A673 (cell line): ENCODE results near the gene FGD4. TPM values are rescaled to one million over a fixed set of nuclear protein-coding genes. Genes with fewer than 3 reads are reported as not detected.

Source experiments
- BruUV-seq: library from RNA; stranded (reverse); fragments of 400-500 nt; replicated peaks from 2 replicates; lab custom pipeline; 2021; lab: Mats Ljungman, UMichigan
- CTCF ChIA-PET: fragments of 300-600 bp; sonication (Branson Sonifier 250); formaldehyde crosslinking; loops from one replicate; lab custom pipeline; 2022; ENCODE audit warnings: antibody characterized with exemption; lab: Charles Lee
- POLR2A ChIA-PET: fragments of 300-600 bp; sonication (Branson Sonifier 250); formaldehyde crosslinking; loops from one replicate; lab custom pipeline; 2022; ENCODE audit warnings: antibody characterized with exemption; ENCODE audit not compliant: low non-redundant PET; lab: Charles Lee
- DNase-seq: peaks from one replicate; pipeline ENCODE4 v3.0.0-alpha.2; 2015; ENCODE audit warnings: low spot score
- H3K27ac ChIP-seq: fragments of 200-600 bp; sonication (generic); 2 replicates; pipeline ENCODE4 v1.5.1; 2016; ENCODE audit warnings: mixed run types, low read depth, mild to moderate bottlenecking, mixed read lengths, antibody characterized with exemption, low read length; ENCODE audit not compliant: poor library complexity, severe bottlenecking
- H3K27me3 ChIP-seq: fragments of 200-600 bp; sonication (generic); replicated peaks from 2 replicates; pipeline ENCODE4 v1.6.1; 2017; ENCODE audit warnings: mixed run types, low read depth, mild to moderate bottlenecking, mixed read lengths, antibody characterized with exemption, low read length; ENCODE audit not compliant: insufficient read depth, poor library complexity
- H3K36me3 ChIP-seq: fragments of 200-600 bp; sonication (generic); 2 replicates; pipeline ENCODE4 v1.6.1; 2016; ENCODE audit warnings: mixed run types, mild to moderate bottlenecking, mixed read lengths, antibody characterized with exemption, low read length; ENCODE audit not compliant: insufficient read depth, poor library complexity, severe bottlenecking
- H3K4me1 ChIP-seq: fragments of 200-600 bp; sonication (generic); 2 replicates; pipeline ENCODE4 v1.6.1; 2017; ENCODE audit warnings: mixed run types, mild to moderate bottlenecking, mixed read lengths, antibody characterized with exemption, low read length; ENCODE audit not compliant: insufficient read depth, poor library complexity, severe bottlenecking
- H3K4me3 ChIP-seq: fragments of 200-600 bp; sonication (generic); 2 replicates; pipeline ENCODE4 v1.5.1; 2016; ENCODE audit warnings: low read depth, mixed run types, mild to moderate bottlenecking, mixed read lengths, low read length; ENCODE audit not compliant: poor library complexity, severe bottlenecking
- H3K9me3 ChIP-seq: fragments of 200-600 bp; sonication (generic); 2 replicates; pipeline ENCODE4 v1.6.1; 2016; ENCODE audit warnings: mixed run types, low read depth, mild to moderate bottlenecking, mixed read lengths, antibody characterized with exemption, low read length; ENCODE audit not compliant: poor library complexity, severe bottlenecking
- EZH2 ChIP-seq: fragments of 200-600 bp; sonication (generic); IDR thresholded peaks from 2 replicates; pipeline ENCODE4 v1.6.1; 2017; ENCODE audit warnings: borderline replicate concordance, low read depth, mild to moderate bottlenecking, mixed read lengths, antibody characterized with exemption, low read length; ENCODE audit not compliant: poor library complexity, severe bottlenecking
- intact Hi-C: fragments of 100-400 bp; cut with micrococcal nuclease; formaldehyde crosslinking; loops from one replicate; pipeline ENCODE4 v1.10.0; 2022; ENCODE audit not compliant: unreplicated experiment
- total RNA-seq: library from RNA; stranded (reverse); gene quantifications from 2 replicates; pipeline ENCODE4 v1.2.3, GENCODE V29; 2021
- TF ChIP-seq, protein P1 (sequence below): fragments of 300-800, 200-600 bp; sonication (generic); conservative IDR thresholded peaks from 2 replicates; pipeline ENCODE4 v1.5.1; 2017; ENCODE audit warnings: low read depth, mild to moderate bottlenecking, antibody characterized with exemption, low read length, moderate library complexity, mixed read lengths

Gene FGD4
- total RNA-seq, 1 experiment from 2014 or later = 21.5 TPM

DNA sequence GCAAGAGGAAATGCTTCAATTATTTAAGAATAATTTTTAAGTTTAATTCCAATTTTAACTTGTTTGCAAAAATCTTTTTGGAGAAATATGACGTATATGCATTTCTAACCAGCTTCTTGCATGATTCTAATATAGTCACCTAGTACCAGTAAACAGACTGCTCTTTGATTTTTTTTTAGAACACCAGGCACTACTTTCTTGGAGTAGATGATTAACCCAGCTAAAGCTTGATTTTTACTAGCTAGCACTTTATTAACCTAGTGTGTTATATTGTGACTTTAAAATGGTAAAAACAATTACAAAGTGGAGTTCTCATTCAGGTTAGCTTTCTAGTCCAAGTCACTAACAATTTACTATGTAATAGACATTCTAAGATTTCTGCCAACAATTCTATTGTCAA lies 32.6 kb upstream of the FGD4 start:
- TF ChIP-seq, protein P1, sequence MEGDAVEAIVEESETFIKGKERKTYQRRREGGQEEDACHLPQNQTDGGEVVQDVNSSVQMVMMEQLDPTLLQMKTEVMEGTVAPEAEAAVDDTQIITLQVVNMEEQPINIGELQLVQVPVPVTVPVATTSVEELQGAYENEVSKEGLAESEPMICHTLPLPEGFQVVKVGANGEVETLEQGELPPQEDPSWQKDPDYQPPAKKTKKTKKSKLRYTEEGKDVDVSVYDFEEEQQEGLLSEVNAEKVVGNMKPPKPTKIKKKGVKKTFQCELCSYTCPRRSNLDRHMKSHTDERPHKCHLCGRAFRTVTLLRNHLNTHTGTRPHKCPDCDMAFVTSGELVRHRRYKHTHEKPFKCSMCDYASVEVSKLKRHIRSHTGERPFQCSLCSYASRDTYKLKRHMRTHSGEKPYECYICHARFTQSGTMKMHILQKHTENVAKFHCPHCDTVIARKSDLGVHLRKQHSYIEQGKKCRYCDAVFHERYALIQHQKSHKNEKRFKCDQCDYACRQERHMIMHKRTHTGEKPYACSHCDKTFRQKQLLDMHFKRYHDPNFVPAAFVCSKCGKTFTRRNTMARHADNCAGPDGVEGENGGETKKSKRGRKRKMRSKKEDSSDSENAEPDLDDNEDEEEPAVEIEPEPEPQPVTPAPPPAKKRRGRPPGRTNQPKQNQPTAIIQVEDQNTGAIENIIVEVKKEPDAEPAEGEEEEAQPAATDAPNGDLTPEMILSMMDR = no peak
- TF ChIP-seq EZH2 = no peak
- CTCF ChIA-PET = interaction anchor here (0.5 kb wide), 1 partner anchor 301 kb away, joined by 4 read pairs; no protein-coding TSS in a partner anchor
- Histone ChIP-seq H3K27ac (no peak overlapping the region), H3K36me3 (no peaks in the 10 kb centered on the region), H3K27me3 (no peaks in the 10 kb centered on the region), H3K4me1 (peaks cover 7% of the 10 kb centered on the region), H3K4me3 (no peak overlapping the region), H3K9me3 (no peaks in the 10 kb centered on the region)
- POLR2A ChIA-PET = no interaction called here
- intact Hi-C loops = loop anchor here (5.0 kb wide), 2 partner anchors 291 to 376 kb away; no protein-coding TSS in a partner anchor
- DNase-seq = no peak
- no TSS peak for BruUV-seq

- ChIA-PET POLR2A (no interaction called here), CTCF (no interaction called here)
- no peak for DNase-seq
- no peak overlapping the region for H3K4me3 ChIP-seq
- peaks cover 6% of the 10 kb centered on the region for H3K4me1 ChIP-seq
- intact Hi-C loops = loop anchor here (5.0 kb wide), 2 partner anchors 290 to 375 kb away; no protein-coding TSS in a partner anchor
- no peak overlapping the region for H3K27ac ChIP-seq
- H3K27me3 ChIP-seq = no peaks in the 10 kb centered on the region
- no TSS peak for BruUV-seq
- TF ChIP-seq EZH2 = no peak
- TF ChIP-seq, protein P1 = no peak
- H3K36me3 ChIP-seq = no peaks in the 10 kb centered on the region
- H3K9me3 ChIP-seq = no peaks in the 10 kb centered on the region
Observed at GRCh38 chr12:32367381-32367780, 32.0 kb upstream of the FGD4 start.

GRCh38 chr12:32369202-32369601 lies 30.2 kb upstream of the FGD4 start:
- intact Hi-C loops = loop anchor here (5.0 kb wide), 2 partner anchors 288 to 373 kb away; no protein-coding TSS in a partner anchor
- H3K27me3 ChIP-seq = no peaks in the 10 kb centered on the region
- H3K36me3 ChIP-seq = no peaks in the 10 kb centered on the region
- CTCF ChIA-PET = no interaction called here
- POLR2A ChIA-PET = interaction anchor here (0.6 kb wide), 1 partner anchor 841 kb away, joined by 3 read pairs; no protein-coding TSS in a partner anchor
- H3K4me3 ChIP-seq = no peak overlapping the region
- no peak overlapping the region for H3K27ac ChIP-seq
- H3K4me1 ChIP-seq = no peaks in the 10 kb centered on the region
- H3K9me3 ChIP-seq = no peaks in the 10 kb centered on the region
- TF ChIP-seq, protein P1 = no peak
- TF ChIP-seq EZH2 = no peak
- no peak for DNase-seq
- BruUV-seq = no TSS peak
